Stimulated activated CD8-positive, alpha-beta memory T cell treated with anti-CD3 and anti-CD28 coated beads, Interleukin-12 subunit alpha, Interleukin-12 subunit beta, amount 100 ng/mL, for 1 hour (primary cell): ENCODE measurements around the gene OR51B4.
"Not testable (repeated sequence)": the region's sequence is repeated elsewhere in the genome, so short reads cannot be mapped to it uniquely, and the experiment has no call there.

Experiments used
- DNase-seq: peaks from one replicate; pipeline ENCODE4 v3.0.0-alpha.2; 2020; ENCODE audit warnings: low read depth

OR51B4 gene

GRCh38 chr11:5301846-5302245, at the start of gene OR51B4:
Gene OR51B4 (minus strand): TSS chr11:5301946. CDS start chr11:5301946, 0 bp downstream.
- DNase-seq: no peak

GRCh38 chr11:5351208-5351607, 49.5 kb upstream of the OR51B4 start, which contains the start of gene OR51B6:
Gene OR51B6 (plus strand): TSS chr11:5351508. CDS start chr11:5351508, 0 bp downstream.
- DNase-seq: no peak

GRCh38 chr11:5349550-5349949, 47.8 kb upstream of the OR51B4 start:
- DNase-seq: no peak

GRCh38 chr11:5348551-5349194, 46.9 kb upstream of the OR51B4 start:
- no peak for DNase-seq

- no peak for DNase-seq
These were observed 44.1 kb upstream of the OR51B4 start for GRCh38 chr11:5345831-5346230.

- DNase-seq: no peak
These were observed 42.0 kb upstream of the OR51B4 start, which contains the start of gene OR51B5 for GRCh38 chr11:5343474-5344335. Gene OR51B5 (minus strand): TSS chr11:5343524. CDS start chr11:5343524, 0 bp downstream.

GRCh38 chr11:5339771-5340322, 38.1 kb upstream of the OR51B4 start:
- no peak for DNase-seq

- not testable (repeated sequence) for DNase-seq
These were observed 35.5 kb upstream of the OR51B4 start for GRCh38 chr11:5337253-5337652.

GRCh38 chr11:5336331-5336730, 34.6 kb upstream of the OR51B4 start:
- no peak for DNase-seq

- DNase-seq: no peak
These were observed 33.4 kb upstream of the OR51B4 start for GRCh38 chr11:5335170-5335569.

GRCh38 chr11:5324197-5324596, 22.5 kb upstream of the OR51B4 start, which contains the start of gene OR51B2:
Gene OR51B2 (minus strand): TSS chr11:5324297. CDS start chr11:5324297, 0 bp downstream.
- DNase-seq: no peak

- no peak for DNase-seq
These were observed 15.5 kb upstream of the OR51B4 start for GRCh38 chr11:5317292-5317691.

GRCh38 chr11:5313326-5314023, 11.7 kb upstream of the OR51B4 start:
- DNase-seq: not testable (repeated sequence)

- DNase-seq: no peak
These were observed 8.7 kb upstream of the OR51B4 start for GRCh38 chr11:5310423-5310822.

GRCh38 chr11:5307256-5308019, 5.7 kb upstream of the OR51B4 start:
- no peak for DNase-seq

GRCh38 chr11:5304046-5304445, 2.3 kb upstream of the OR51B4 start:
- DNase-seq: no peak

- no peak for DNase-seq
These were observed 1.9 kb upstream of the OR51B4 start for GRCh38 chr11:5303626-5304025.

- DNase-seq: no peak
These were observed 1.5 kb downstream of the OR51B4 start for GRCh38 chr11:5300251-5300650.

GRCh38 chr11:5298451-5298850, 3.3 kb downstream of the OR51B4 start:
- no peak for DNase-seq

GRCh38 chr11:5297721-5298323, 3.9 kb downstream of the OR51B4 start:
- DNase-seq: no peak
